NCI-H1105 (cell line): ENCODE data around the gene AARSD1.
"Not testable (repeated sequence)": the region's sequence is repeated elsewhere in the genome, so short reads cannot be mapped to it uniquely, and the experiment has no call there.

Source experiments
- DNase-seq: peaks from one replicate; lab custom pipeline; 2025; lab: John Stamatoyannopoulos, UW

AARSD1 gene

GRCh38 chr17:42920106-42920900 is 44.0 kb downstream of the AARSD1 start:
- DNase-seq, result no peak

GRCh38 chr17:42919522-42920077 is 44.7 kb downstream of the AARSD1 start:
- not testable (repeated sequence) for DNase-seq

- peak; percentile 51 for DNase-seq
These were observed 45.2 kb downstream of the AARSD1 start for GRCh38 chr17:42918902-42919521.

- DNase-seq, result no peak
These were observed 47.0 kb downstream of the AARSD1 start for GRCh38 chr17:42917236-42917603.

GRCh38 chr17:42916388-42917235 is 47.6 kb downstream of the AARSD1 start:
- not testable (repeated sequence) for DNase-seq

GRCh38 chr17:42915288-42915687 is 49.0 kb downstream of the AARSD1 start:
- not testable (repeated sequence) for DNase-seq

- DNase-seq, result no peak
These were observed 50.2 kb downstream of the AARSD1 start for GRCh38 chr17:42913981-42914617.

GRCh38 chr17:42913522-42913921 is 50.7 kb downstream of the AARSD1 start:
- DNase-seq, result no peak

- no peak for DNase-seq
These were observed 55.2 kb downstream of the AARSD1 start for GRCh38 chr17:42908872-42909700.

- DNase-seq, result no peak
These were observed 57.3 kb downstream of the AARSD1 start for GRCh38 chr17:42906772-42907446.

- no peak for DNase-seq
These were observed 60.2 kb downstream of the AARSD1 start for GRCh38 chr17:42904110-42904469.

GRCh38 chr17:42901535-42902229 is 62.6 kb downstream of the AARSD1 start:
- DNase-seq, result no peak
